CD8-positive, alpha-beta memory T cell (primary cell): ENCODE data around the gene EML3. TPM values are rescaled to one million over a fixed set of nuclear protein-coding genes. Genes with fewer than 3 reads are reported as not detected.

Experiments used
- CTCF ChIA-PET: fragments of 350-600 bp; sonication (Branson Sonifier 250); formaldehyde crosslinking; loops from one replicate; lab custom pipeline; 2021; ENCODE audit warnings: antibody characterized with exemption; lab: Charles Lee
- POLR2A ChIA-PET: fragments of 350-600 bp; sonication (Branson Sonifier 250); formaldehyde crosslinking; loops from one replicate; lab custom pipeline; 2021; ENCODE audit warnings: antibody characterized with exemption; lab: Charles Lee
- DNase-seq, 5 donors: peaks; one replicate each; pipeline versions ENCODE4 v3.0.0 to v3.0.0-alpha.2; 2020 to 2022; ENCODE audit warnings: mixed read lengths in 1 of 5
- H3K27ac ChIP-seq: one replicate; pipeline ENCODE4 v1.7.0; 2013; ENCODE audit warnings: low read depth, mild to moderate bottlenecking, low read length, moderate library complexity
- H3K27me3 ChIP-seq: 2 replicates; pipeline ENCODE4 v1.7.0; 2013; ENCODE audit warnings: low read length, mild to moderate bottlenecking; ENCODE audit not compliant: insufficient read depth, poor library complexity, severe bottlenecking
- H3K36me3 ChIP-seq: 2 replicates; pipeline ENCODE4 v1.7.0; 2013; ENCODE audit warnings: mild to moderate bottlenecking, low read length, moderate library complexity; ENCODE audit not compliant: insufficient read depth
- H3K4me1 ChIP-seq: 2 replicates; pipeline ENCODE4 v1.7.0; 2013; ENCODE audit warnings: mild to moderate bottlenecking, low read length, moderate library complexity; ENCODE audit not compliant: insufficient read depth
- H3K4me3 ChIP-seq: 2 replicates; pipeline ENCODE4 v1.7.0; 2013; ENCODE audit warnings: mild to moderate bottlenecking, low read length
- H3K9me3 ChIP-seq: 2 replicates; pipeline ENCODE4 v1.7.0; 2013; ENCODE audit warnings: mild to moderate bottlenecking, low read length
- H3K27ac Mint-ChIP-seq, 8 donors: one replicate each; pipeline ENCODE4 v1.8.0; 2020 to 2021; ENCODE audit warnings: mixed read lengths in 8 of 8, mild to moderate bottlenecking in 6 of 8, inconsistent platforms in 3 of 8, moderate library complexity in 3 of 8
- H3K27me3 Mint-ChIP-seq, 2 donors: one replicate each; pipeline ENCODE4 v1.8.0; 2020 to 2021; ENCODE audit warnings: mixed read lengths in 2 of 2, mild to moderate bottlenecking in 1 of 2, moderate library complexity in 1 of 2
- H3K36me3 Mint-ChIP-seq, 3 donors: one replicate each; pipeline ENCODE4 v1.8.0; 2020 to 2021; ENCODE audit warnings: mixed read lengths in 3 of 3, inconsistent platforms in 1 of 3, mild to moderate bottlenecking in 1 of 3
- H3K4me1 Mint-ChIP-seq, 3 donors: one replicate each; pipeline ENCODE4 v1.8.0; 2020 to 2021; ENCODE audit warnings: mixed read lengths in 3 of 3, inconsistent platforms in 1 of 3, mild to moderate bottlenecking in 1 of 3
- H3K4me3 Mint-ChIP-seq, 7 donors: one replicate each; pipeline ENCODE4 v1.8.0; 2020 to 2021; ENCODE audit warnings: mixed read lengths in 7 of 7, mild to moderate bottlenecking in 6 of 7, moderate library complexity in 4 of 7, inconsistent platforms in 2 of 7
- H3K9me3 Mint-ChIP-seq, 5 donors: one replicate each; pipeline ENCODE4 v1.8.0; 2020 to 2022; ENCODE audit warnings: mixed read lengths in 5 of 5, mild to moderate bottlenecking in 3 of 5, moderate library complexity in 2 of 5, inconsistent platforms in 1 of 5
- polyA plus RNA-seq: library from polyadenylated mRNA; unstranded; fragments of 300-500 nt; fragmentation: Illumina TruSeq; gene quantifications from one replicate; pipeline ENCODE4 v1.2.3, GENCODE V29; 2021
- total RNA-seq, 2 experiments: library from RNA; stranded (reverse); gene quantifications; one replicate each; pipeline ENCODE4 v1.2.3, GENCODE V29; 2021

The EML3 gene
- total and polyA plus RNA-seq, 3 experiments from 2014 or later: 22.9 to 134 (median 133) TPM

DNA sequence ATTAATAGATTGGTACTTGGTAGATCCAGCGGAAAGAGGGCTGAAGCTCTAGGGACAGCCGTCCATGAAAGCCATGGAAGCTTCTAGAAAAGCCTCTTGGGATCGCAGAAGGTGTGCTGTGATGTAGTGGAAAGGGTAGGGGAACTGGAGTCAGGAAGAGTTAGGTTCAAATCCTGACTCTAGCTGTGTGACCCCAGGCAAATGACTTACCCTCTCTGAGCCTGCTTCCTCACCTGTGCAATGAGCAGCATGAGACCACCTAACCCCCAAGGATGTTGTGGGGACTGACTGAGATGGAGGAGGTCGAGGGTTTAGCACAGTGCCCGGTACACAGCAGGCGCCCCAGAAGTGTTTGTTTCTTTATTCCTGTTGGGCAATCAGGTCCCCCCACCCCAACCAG is 2.2 kb downstream of the EML3 start:
- Histone ChIP-seq H3K27me3 (no peaks in the 10 kb centered on the region), H3K27ac (peak overlapping the region; percentile 83), H3K9me3 (no peaks in the 10 kb centered on the region), H3K36me3 (peaks cover 37% of the 10 kb centered on the region), H3K4me3 (no peak overlapping the region), H3K4me1 (peaks cover 30% of the 10 kb centered on the region)
- Mint-ChIP-seq H3K9me3 (no peaks in the 10 kb centered on the region), H3K36me3 (peaks cover 0 to 66% (median 7%) of the 10 kb centered on the region in 3 donors), H3K27me3 (no peaks in the 10 kb centered on the region), H3K27ac (peak overlapping the region; percentile 50 to 98 (median 77)), H3K4me1 (peaks cover 39 to 72% (median 44%) of the 10 kb centered on the region in 3 donors), H3K4me3 (peak overlapping the region; percentile 64 to 89 (median 78))
- ChIA-PET POLR2A (interaction anchor here (0.5 to 5.4 kb wide), 4 partner anchors 8 to 176 kb away, joined by 3 to 32 read pairs (median 15); partner anchors contain the start of genes MTA2 and TUT1), CTCF (interaction anchor here (0.5 to 3.8 kb wide), 5 partner anchors 10 to 55 kb away, joined by 3 to 15 read pairs (median 6); partner anchors contain the start of genes B3GAT3, C11orf98 and CSKMT)
- no peak for DNase-seq

- ChIA-PET POLR2A (interaction anchor here (0.8 to 5.4 kb wide), 2 partner anchors 16 to 17 kb away, joined by 3 to 32 read pairs; partner anchors contain the start of gene TUT1), CTCF (interaction anchor here (1.6 kb wide), 1 partner anchor 17 kb away, joined by 8 read pairs; the partner anchor contains the start of gene TUT1)
- Mint-ChIP-seq H3K27me3 (no peaks in the 10 kb centered on the region), H3K27ac (peak overlapping the region in 4 of 8 donors; percentile 43 to 97 (median 62)), H3K9me3 (no peaks in the 10 kb centered on the region), H3K4me1 (peaks cover 37 to 67% (median 38%) of the 10 kb centered on the region in 3 donors), H3K36me3 (peaks cover 5 to 65% (median 7%) of the 10 kb centered on the region in 3 donors), H3K4me3 (peak overlapping the region in 3 of 7 donors; percentile 23 to 71 (median 58))
- no peaks in the 10 kb centered on the region for H3K27me3 ChIP-seq
- H3K4me3 ChIP-seq: no peak overlapping the region
- H3K4me1 ChIP-seq: peaks cover 30% of the 10 kb centered on the region
- peaks cover 46% of the 10 kb centered on the region for H3K36me3 ChIP-seq
- no peak overlapping the region for H3K27ac ChIP-seq
- H3K9me3 ChIP-seq: no peaks in the 10 kb centered on the region
- no peak for DNase-seq
Measured at GRCh38 chr11:62608776-62609175, 3.8 kb downstream of the EML3 start.

DNA sequence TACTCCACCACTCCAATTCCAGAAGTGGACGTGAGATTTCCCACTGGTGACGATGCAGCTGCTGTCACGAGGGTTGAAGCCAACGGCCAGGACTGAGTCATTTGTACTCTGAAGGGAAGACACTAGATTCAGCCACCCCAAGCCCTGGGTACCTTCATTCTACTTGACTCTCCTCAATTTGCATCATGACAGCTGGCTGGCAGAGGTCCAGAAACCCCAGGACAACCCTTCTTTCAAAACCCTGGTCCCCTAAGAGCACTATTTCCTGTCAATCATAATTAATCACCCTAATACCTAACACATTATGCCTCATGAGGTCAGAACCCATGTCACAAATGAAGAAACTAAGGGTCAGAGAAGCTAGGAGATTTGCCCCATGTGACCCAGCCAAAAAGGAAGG is 4.9 kb downstream of the EML3 start:
- peak overlapping the region in 1 of 8 donors; percentile 49 for H3K27ac Mint-ChIP-seq
- POLR2A ChIA-PET: interaction anchor here (0.8 kb wide), 1 partner anchor 15 kb away, joined by 3 read pairs; no protein-coding TSS in a partner anchor
- Histone ChIP-seq H3K9me3 (no peaks in the 10 kb centered on the region), H3K27me3 (no peaks in the 10 kb centered on the region), H3K4me1 (peaks cover 25% of the 10 kb centered on the region), H3K36me3 (peaks cover 51% of the 10 kb centered on the region), H3K27ac (no peak overlapping the region), H3K4me3 (no peak overlapping the region)
- H3K4me3 Mint-ChIP-seq: peak overlapping the region in 1 of 7 donors; percentile 74
- H3K9me3 Mint-ChIP-seq: no peaks in the 10 kb centered on the region
- H3K27me3 Mint-ChIP-seq: no peaks in the 10 kb centered on the region
- peaks cover 5 to 74% (median 12%) of the 10 kb centered on the region in 3 donors for H3K36me3 Mint-ChIP-seq
- CTCF ChIA-PET: interaction anchor here (1.6 kb wide), 1 partner anchor 16 kb away, joined by 8 read pairs; the partner anchor contains the start of gene TUT1
- DNase-seq: no peak
- H3K4me1 Mint-ChIP-seq: peaks cover 40 to 71% (median 47%) of the 10 kb centered on the region in 3 donors

DNA sequence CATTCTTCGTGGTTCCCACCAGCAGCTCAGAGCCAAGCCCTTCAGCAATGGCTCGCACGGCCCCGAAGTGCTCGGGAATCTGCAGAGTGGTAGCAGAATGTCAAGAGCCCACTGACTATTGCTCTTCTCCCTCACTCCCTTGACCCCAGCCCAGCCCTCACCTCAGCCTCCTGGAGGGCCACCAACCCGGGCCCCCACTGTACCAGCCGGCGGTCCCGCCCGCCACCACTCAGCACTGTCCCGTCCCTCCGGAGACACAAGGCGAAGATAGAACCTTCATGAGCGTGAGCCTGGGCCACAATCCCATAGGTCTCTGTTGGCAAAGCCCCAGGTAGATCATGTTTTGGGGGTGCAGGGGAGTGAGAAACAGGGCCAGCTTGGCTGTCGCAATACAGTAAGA is 6.7 kb downstream of the EML3 start:
- Histone ChIP-seq H3K4me1 (peaks cover 15% of the 10 kb centered on the region), H3K9me3 (no peaks in the 10 kb centered on the region), H3K4me3 (no peak overlapping the region), H3K36me3 (peaks cover 51% of the 10 kb centered on the region), H3K27me3 (no peaks in the 10 kb centered on the region), H3K27ac (no peak overlapping the region)
- no peak for DNase-seq
- no peak overlapping the region for H3K27ac Mint-ChIP-seq
- CTCF ChIA-PET: interaction anchor here (1.7 kb wide), 1 partner anchor 12 kb away, joined by 4 read pairs; no protein-coding TSS in a partner anchor
- peaks cover 5 to 79% (median 12%) of the 10 kb centered on the region in 3 donors for H3K36me3 Mint-ChIP-seq
- POLR2A ChIA-PET: no interaction called here
- peaks cover 36 to 66% (median 41%) of the 10 kb centered on the region in 3 donors for H3K4me1 Mint-ChIP-seq
- no peaks in the 10 kb centered on the region for H3K9me3 Mint-ChIP-seq
- peaks cover 0 to 2% of the 10 kb centered on the region in 2 donors for H3K27me3 Mint-ChIP-seq
- H3K4me3 Mint-ChIP-seq: peak overlapping the region in 1 of 7 donors; percentile 56

DNA sequence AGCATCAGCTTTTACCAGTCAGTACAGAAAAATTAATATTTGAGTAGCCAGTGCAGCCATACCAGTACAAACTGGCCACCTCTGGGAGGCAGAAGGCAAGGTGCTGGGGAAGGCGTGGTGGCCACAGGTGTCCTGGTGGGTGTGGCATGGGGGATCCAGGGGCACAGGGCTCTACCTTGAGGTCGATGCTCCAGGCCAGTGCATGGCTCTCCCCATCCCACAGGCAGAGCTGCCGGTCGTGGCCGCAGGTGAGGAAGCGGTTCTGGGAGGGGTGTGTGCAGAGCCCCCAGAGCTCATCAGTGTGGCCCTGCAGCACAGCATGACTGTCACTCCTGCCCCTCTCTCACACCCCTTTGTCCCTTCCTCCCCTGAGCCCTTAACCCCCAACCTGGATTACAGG is 7.1 kb downstream of the EML3 start:
- Mint-ChIP-seq H3K4me3 (peak overlapping the region in 1 of 7 donors; percentile 56), H3K27ac (no peak overlapping the region), H3K9me3 (no peaks in the 10 kb centered on the region), H3K4me1 (peaks cover 35 to 65% (median 40%) of the 10 kb centered on the region in 3 donors), H3K27me3 (peaks cover 0 to 2% of the 10 kb centered on the region in 2 donors), H3K36me3 (peaks cover 5 to 80% (median 12%) of the 10 kb centered on the region in 3 donors)
- Histone ChIP-seq H3K9me3 (no peaks in the 10 kb centered on the region), H3K4me3 (no peak overlapping the region), H3K27ac (no peak overlapping the region), H3K4me1 (peaks cover 11% of the 10 kb centered on the region), H3K27me3 (no peaks in the 10 kb centered on the region), H3K36me3 (peaks cover 48% of the 10 kb centered on the region)
- no peak for DNase-seq
- CTCF ChIA-PET: interaction anchor here (0.7 to 1.7 kb wide), 2 partner anchors 11 to 14 kb away, joined by 3 to 4 read pairs; no protein-coding TSS in a partner anchor
- POLR2A ChIA-PET: no interaction called here

DNA sequence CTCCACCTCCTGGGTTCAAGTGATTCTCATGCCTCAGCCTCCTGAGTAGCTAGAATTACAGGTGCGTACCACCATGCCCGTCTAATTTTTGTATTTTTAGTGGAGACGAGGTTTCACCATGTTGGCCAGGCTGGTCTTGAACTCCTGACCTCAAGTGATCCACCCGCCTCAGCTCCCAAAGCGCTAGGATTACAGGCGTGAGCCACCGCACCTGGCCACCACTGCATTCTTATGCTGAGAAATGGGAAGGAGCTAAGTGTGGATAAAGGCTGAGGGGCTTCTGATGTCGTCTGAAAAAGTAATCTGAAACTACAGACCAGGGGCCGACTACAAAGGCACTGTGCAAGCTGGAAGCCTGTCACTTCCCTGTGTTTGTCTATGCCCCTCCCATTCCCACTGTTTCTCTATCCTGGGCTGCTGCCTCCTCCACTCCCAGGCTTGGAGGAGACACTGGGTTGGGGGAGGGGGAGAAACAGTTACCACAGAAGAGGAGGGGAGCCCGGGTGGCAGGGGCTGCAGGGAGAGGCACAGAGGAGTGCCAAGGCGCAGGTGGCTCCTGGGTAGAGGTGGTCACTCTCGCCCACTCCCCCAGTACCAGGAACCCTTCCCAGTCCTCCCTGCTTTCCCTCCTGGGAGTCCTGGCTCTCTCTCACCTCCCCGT is 8.0 kb downstream of the EML3 start:
- DNase-seq: no peak
- H3K36me3 ChIP-seq: peaks cover 44% of the 10 kb centered on the region
- POLR2A ChIA-PET: interaction anchor here (0.6 kb wide), 1 partner anchor 19 kb away, joined by 8 read pairs; no protein-coding TSS in a partner anchor
- no peak overlapping the region for H3K4me3 ChIP-seq
- Mint-ChIP-seq H3K4me3 (no peak overlapping the region), H3K27me3 (peaks cover 0 to 3% of the 10 kb centered on the region in 2 donors), H3K9me3 (no peaks in the 10 kb centered on the region), H3K4me1 (peaks cover 36 to 65% (median 43%) of the 10 kb centered on the region in 3 donors), H3K27ac (peak overlapping the region in 3 of 8 donors; percentile 13 to 86 (median 64)), H3K36me3 (peaks cover 5 to 80% (median 18%) of the 10 kb centered on the region in 3 donors)
- H3K27ac ChIP-seq: no peak overlapping the region
- H3K27me3 ChIP-seq: no peaks in the 10 kb centered on the region
- H3K9me3 ChIP-seq: no peaks in the 10 kb centered on the region
- CTCF ChIA-PET: interaction anchor here (0.6 to 2.6 kb wide), 2 partner anchors 12 to 69 kb away, joined by 4 to 12 read pairs; partner anchors contain the start of gene TUT1
- H3K4me1 ChIP-seq: peaks cover 11% of the 10 kb centered on the region

- no peaks in the 10 kb centered on the region for H3K9me3 Mint-ChIP-seq
- ChIA-PET POLR2A (interaction anchor here (0.6 to 1.0 kb wide), 3 partner anchors 12 to 242 kb away, joined by 3 to 8 read pairs (median 3); partner anchors contain the start of gene TUT1), CTCF (interaction anchor here (0.6 to 2.6 kb wide), 2 partner anchors 12 to 70 kb away, joined by 4 to 12 read pairs; partner anchors contain the start of gene TUT1)
- peaks cover 36 to 65% (median 47%) of the 10 kb centered on the region in 3 donors for H3K4me1 Mint-ChIP-seq
- H3K27ac ChIP-seq: no peak overlapping the region
- H3K4me3 Mint-ChIP-seq: peak overlapping the region in 6 of 7 donors; percentile 35 to 88 (median 74)
- H3K4me1 ChIP-seq: peaks cover 11% of the 10 kb centered on the region
- H3K27me3 ChIP-seq: no peaks in the 10 kb centered on the region
- peaks cover 38% of the 10 kb centered on the region for H3K36me3 ChIP-seq
- peaks cover 0 to 3% of the 10 kb centered on the region in 2 donors for H3K27me3 Mint-ChIP-seq
- H3K9me3 ChIP-seq: no peaks in the 10 kb centered on the region
- H3K4me3 ChIP-seq: no peak overlapping the region
- H3K27ac Mint-ChIP-seq: peak overlapping the region in 6 of 8 donors; percentile 5 to 87 (median 83)
- H3K36me3 Mint-ChIP-seq: peaks cover 11 to 80% (median 20%) of the 10 kb centered on the region in 3 donors
- no peak for DNase-seq
Measured at GRCh38 chr11:62603776-62604299, 8.7 kb downstream of the EML3 start.
